HCT116 (cell line): ENCODE results near the gene RARG. TPM values are rescaled to one million over a fixed set of nuclear protein-coding genes. Genes with fewer than 3 reads are reported as not detected.
"Not testable (repeated sequence)": the region's sequence is repeated elsewhere in the genome, so short reads cannot be mapped to it uniquely, and the experiment has no call there.

Source experiments
- ATAC-seq: fragments of 200-7000 bp; cut with Tn5 transposase; 2 replicates; pipeline ENCODE4 v1.9.1; 2020; ENCODE audit warnings: mild to moderate bottlenecking, moderate library complexity
- BruUV-seq: library from RNA; stranded (reverse); fragments of 400-500 nt; replicated peaks from 2 replicates; lab custom pipeline; 2021; lab: Mats Ljungman, UMichigan
- CTCF ChIA-PET: fragments of 300-600 bp; sonication (Branson Sonifier 250); formaldehyde crosslinking; loops from one replicate; lab custom pipeline; 2021; ENCODE audit warnings: antibody characterized with exemption; lab: Charles Lee
- POLR2A ChIA-PET: fragments of 300-600, 350-600 bp; sonication (Branson Sonifier 250); formaldehyde crosslinking; loops from one replicate; lab custom pipeline; 2021; ENCODE audit warnings: antibody characterized with exemption; lab: Charles Lee
- RAD21 ChIA-PET, 2 experiments: fragments of 300-600 bp; sonication (Branson Sonifier 250); formaldehyde crosslinking; loops; one replicate each; lab custom pipeline; 2023; ENCODE audit warnings: low total read pairs in 2 of 2; ENCODE audit not compliant: uncharacterized antibody in 2 of 2, unreplicated experiment in 2 of 2, low non-redundant PET in 1 of 2; lab: Charles Lee
- DNase-seq: peaks from one replicate; pipeline ENCODE4 v3.0.0-alpha.2; 2010; ENCODE audit warnings: low read depth, low spot score
- H2AFZ ChIP-seq: fragments of 200-600 bp; shearing (Covaris generic), sonication (generic); 2 replicates; pipeline ENCODE4 v1.6.1; 2017; ENCODE audit warnings: low read depth, mixed run types, mixed read lengths, antibody characterized with exemption, low read length; ENCODE audit not compliant: poor library complexity, severe bottlenecking
- H3K27ac ChIP-seq: 2 replicates; pipeline ENCODE4 v1.5.1; 2012; ENCODE audit warnings: low read depth, low read length
- H3K27me3 ChIP-seq: fragments of 200-600 bp; sonication (generic); 2 replicates; pipeline ENCODE4 v1.6.1; 2016; ENCODE audit warnings: mixed run types, low read length, mixed read lengths; ENCODE audit not compliant: insufficient read depth
- H3K36me3 ChIP-seq, 2 experiments: fragments of 200-500 bp in 1 of 2; fragments of 200-600 bp in 1 of 2; sonication (Bioruptor generic) in 1 of 2; sonication (generic) in 1 of 2; 2 replicates each; pipeline versions ENCODE4 v1.5.1 to v1.6.1; 2014 to 2016; ENCODE audit warnings: low read length in 2 of 2, inconsistent platforms in 1 of 2, mixed read lengths in 1 of 2, mixed run types in 1 of 2; ENCODE audit not compliant: insufficient read depth in 2 of 2, control insufficient read depth in 1 of 2
- H3K4me1 ChIP-seq, 2 experiments: fragments of 200-600 bp in 1 of 2; sonication (generic) in 1 of 2; 2 replicates each; pipeline versions ENCODE4 v1.5.1 to v1.6.1; 2012 to 2017; ENCODE audit warnings: low read length in 2 of 2, inconsistent platforms in 1 of 2, mild to moderate bottlenecking in 1 of 2, mixed read lengths in 1 of 2, mixed run types in 1 of 2, moderate library complexity in 1 of 2; ENCODE audit not compliant: insufficient read depth in 2 of 2, control insufficient read depth in 1 of 2
- H3K4me2 ChIP-seq: fragments of 200-600 bp; sonication (generic); 2 replicates; pipeline ENCODE4 v1.6.1; 2017; ENCODE audit warnings: mixed run types, low read length, mixed read lengths
- H3K4me3 ChIP-seq, 2 experiments: fragments of 200-600 bp in 1 of 2; sonication (generic) in 1 of 2; replicated peaks in 1 of 2; 2 replicates each; pipeline ENCODE4 v1.5.1; 2011 to 2016; ENCODE audit warnings: low read length in 2 of 2, control low read depth in 1 of 2, low read depth in 1 of 2, mild to moderate bottlenecking in 1 of 2, mixed read lengths in 1 of 2, mixed run types in 1 of 2
- H3K79me2 ChIP-seq: fragments of 200-600 bp; sonication (generic); 2 replicates; pipeline ENCODE4 v1.6.1; 2017; ENCODE audit warnings: mild to moderate bottlenecking, mixed run types, low read length, moderate library complexity, mixed read lengths; ENCODE audit not compliant: insufficient read depth
- H3K9ac ChIP-seq: fragments of 200-600 bp; sonication (generic); 2 replicates; pipeline ENCODE4 v1.6.1; 2016; ENCODE audit warnings: low read length, mixed read lengths
- H3K9me2 ChIP-seq: fragments of 200-600 bp; sonication (generic), shearing (Covaris generic); 2 replicates; pipeline ENCODE4 v1.6.1; 2017; ENCODE audit warnings: mixed run types, mild to moderate bottlenecking, moderate library complexity; ENCODE audit not compliant: insufficient read depth
- H3K9me3 ChIP-seq, 2 experiments: fragments of 200-500 bp in 1 of 2; fragments of 200-600 bp in 1 of 2; sonication (Bioruptor generic) in 1 of 2; sonication (generic) in 1 of 2; 2 replicates each; pipeline ENCODE4 v1.6.1; 2014 to 2017; ENCODE audit warnings: low read length in 2 of 2, mixed read lengths in 2 of 2, inconsistent platforms in 1 of 2, low read depth in 1 of 2, mild to moderate bottlenecking in 1 of 2, mixed run types in 1 of 2, moderate library complexity in 1 of 2; ENCODE audit not compliant: control insufficient read depth in 1 of 2, insufficient read depth in 1 of 2
- H4K20me1 ChIP-seq: fragments of 200-600 bp; sonication (generic), shearing (Covaris generic); 2 replicates; pipeline ENCODE4 v1.6.1; 2017; ENCODE audit warnings: mixed run types, mild to moderate bottlenecking, moderate library complexity; ENCODE audit not compliant: insufficient read depth
- EGR1 ChIP-seq: IDR thresholded peaks from 2 replicates; pipeline ENCODE4 v1.6.1; 2012; ENCODE audit warnings: low read depth
- ELF1 ChIP-seq: IDR thresholded peaks from 2 replicates; pipeline ENCODE4 v1.6.1; 2012; ENCODE audit warnings: low read depth, borderline replicate concordance
- EZH2 ChIP-seq: fragments of 200-600 bp; sonication (generic); IDR thresholded peaks from 2 replicates; pipeline ENCODE4 v1.6.1; 2017; ENCODE audit warnings: antibody characterized with exemption, mixed run types
- MAX ChIP-seq: IDR thresholded peaks from 2 replicates; pipeline ENCODE4 v1.6.1; 2012
- POLR2AphosphoS5 ChIP-seq: IDR thresholded peaks from 2 replicates; pipeline ENCODE4 v1.6.1; 2011; ENCODE audit warnings: mild to moderate bottlenecking, low read depth, low read length, moderate library complexity
- ZFX ChIP-seq: fragments of 450-650 bp; IDR thresholded peaks from 2 replicates; pipeline ENCODE4 v1.6.1; 2017
- ZNF274 ChIP-seq: fragments of 200-500 bp; sonication (Bioruptor generic); IDR thresholded peaks from 2 replicates; pipeline ENCODE4 v1.6.1; 2014; ENCODE audit warnings: mild to moderate bottlenecking, low read depth, low read length, inconsistent platforms
- intact Hi-C: fragments of 100-400 bp; cut with micrococcal nuclease; formaldehyde crosslinking; loops from 2 replicates; pipeline ENCODE4 v1.10.0; 2022
- total RNA-seq: library from RNA; stranded (reverse); gene quantifications from one replicate; pipeline ENCODE4 v1.2.1, GENCODE V29; 2021; ENCODE audit not compliant: unreplicated experiment

The RARG gene
- total RNA-seq, 1 experiment from 2014 or later = 68.9 TPM

- TF ChIP-seq ZFX (no peak), MAX (no peak), EGR1 (no peak), ZNF274 (no peak), EZH2 (no peak)
These were observed 62.4 kb downstream of the RARG start (continued) for GRCh38 chr12:53169644-53170043.

- ChIA-PET POLR2A (no interaction called here), CTCF (no interaction called here), RAD21 (no interaction called here)
- Histone ChIP-seq H3K36me3 (no peaks in the 10 kb centered on the region), H3K9me3 (no peaks in the 10 kb centered on the region), H3K9ac (no peak overlapping the region), H3K27ac (no peak overlapping the region), H3K4me2 (no peak overlapping the region), H3K4me1 (peaks cover 12 to 16% of the 10 kb centered on the region in 2 experiments; a peak in 3 of 4 replicates), H3K9me2 (no peaks in the 10 kb centered on the region), H3K27me3 (no peaks in the 10 kb centered on the region), H3K79me2 (no peaks in the 10 kb centered on the region), H4K20me1 (no peaks in the 10 kb centered on the region), H3K4me3 (no peak overlapping the region), H2AFZ (no peak overlapping the region)
- no peak for ATAC-seq
- TF ChIP-seq POLR2AphosphoS5 (no peak), ELF1 (no peak)
- BruUV-seq = no TSS peak
- no peak for DNase-seq
- intact Hi-C loops = no loop called here
These were observed 65.2 kb downstream of the RARG start for GRCh38 chr12:53166837-53167236.

- H3K4me1 ChIP-seq = peaks cover 3 to 15% of the 10 kb centered on the region in 2 experiments; a peak in 3 of 4 replicates
- H3K27ac ChIP-seq, RAD21 ChIA-PET, H3K4me2 ChIP-seq, H3K79me2 ChIP-seq, H3K9ac ChIP-seq, POLR2A ChIA-PET, DNase-seq, H4K20me1 ChIP-seq, H2AFZ ChIP-seq, CTCF ChIA-PET, intact Hi-C loops, BruUV-seq, H3K36me3 ChIP-seq, H3K9me2 ChIP-seq, H3K9me3 ChIP-seq, ATAC-seq, H3K27me3 ChIP-seq, H3K4me3 ChIP-seq: not testable (repeated sequence)
These were observed 69.0 kb downstream of the RARG start for GRCh38 chr12:53163008-53163407.
